Stimulated activated CD4-positive, alpha-beta T cell treated with anti-CD3 and anti-CD28 coated beads, TNF-alpha, amount 100 ng/mL, for 24 hours (primary cell): Measurements from ENCODE around the gene ZIC4.

ENCODE experiments used
- DNase-seq, 3 experiments: peaks; one replicate each; pipeline ENCODE4 v3.0.0-alpha.2; 2020; ENCODE audit warnings: low read depth in 3 of 3

ZIC4 gene

GRCh38 chr3:147417551-147418295 is 11.4 kb upstream of the ZIC4 start:
- DNase-seq: no peak

GRCh38 chr3:147416931-147417330 is 10.6 kb upstream of the ZIC4 start:
- no peak for DNase-seq

GRCh38 chr3:147415874-147416273 is 9.5 kb upstream of the ZIC4 start:
- DNase-seq: no peak

- no peak for DNase-seq
These were observed 8.9 kb upstream of the ZIC4 start for GRCh38 chr3:147415286-147415685.

- DNase-seq: no peak
These were observed 8.2 kb upstream of the ZIC4 start for GRCh38 chr3:147414390-147415138.

GRCh38 chr3:147413686-147414389 is 7.5 kb upstream of the ZIC4 start:
- DNase-seq: no peak

- no peak for DNase-seq
These were observed 6.8 kb upstream of the ZIC4 start for GRCh38 chr3:147412917-147413685.

GRCh38 chr3:147412261-147412916 is 6.0 kb upstream of the ZIC4 start:
- no peak for DNase-seq

- no peak for DNase-seq
These were observed 5.5 kb upstream of the ZIC4 start for GRCh38 chr3:147411815-147412241.

GRCh38 chr3:147411238-147411814 is 5.0 kb upstream of the ZIC4 start:
- no peak for DNase-seq

- DNase-seq: no peak
These were observed 4.3 kb upstream of the ZIC4 start for GRCh38 chr3:147410526-147411237.

- no peak for DNase-seq
These were observed 3.8 kb upstream of the ZIC4 start for GRCh38 chr3:147410116-147410525.

GRCh38 chr3:147409143-147410115 is 3.1 kb upstream of the ZIC4 start, which contains the start of gene ZIC1:
Gene ZIC1, plus strand, starts transcription at chr3:147409365. Its CDS starts 748 bp downstream, at chr3:147410113.
- DNase-seq: no peak

- no peak for DNase-seq
These were observed 2.1 kb upstream of the ZIC4 start for GRCh38 chr3:147408188-147409100.

GRCh38 chr3:147407498-147408187 is 1.3 kb upstream of the ZIC4 start:
- no peak for DNase-seq

GRCh38 chr3:147407114-147407497 is 763 bp upstream of the ZIC4 start:
- DNase-seq: no peak
